H1 (cell line): ENCODE measurements around the gene SENP1. TPM values are rescaled to one million over a fixed set of nuclear protein-coding genes. Genes with fewer than 3 reads are reported as not detected.

Source experiments
- polyA plus RNA-seq, 7 experiments: library from polyadenylated mRNA; depleted of rRNA in 3 of 7; stranded (reverse) in 5 of 7; unstranded in 2 of 7; fragments of >200 nt in 5 of 7; fragments of 200-250 nt in 2 of 7; gene quantifications; 1 replicate in 5 of 7; 2 replicates in 1 of 7; 4 replicates in 1 of 7; pipeline versions ENCODE4 v1.2.1 to v1.2.3, GENCODE V29; 2011 to 2013; ENCODE audit warnings: missing spikeins in 2 of 7, mixed read lengths in 2 of 7
- total RNA-seq: library from RNA; stranded (reverse); fragmentation: NEBNext Ultra II Directional; extraction: Animal tissue kit (Norgen Biotek cat#: 25700); gene quantifications from 2 replicates; pipeline ENCODE4 v1.2.1, GENCODE V29; 2021
- TF ChIP-seq, protein P1 (sequence below): fragments of 300-600 bp; sonication (generic); IDR thresholded peaks from 2 replicates; pipeline ENCODE4 v1.7.1; 2012; ENCODE audit warnings: low read length, moderate library complexity, mild to moderate bottlenecking, inconsistent platforms; ENCODE audit not compliant: insufficient replicate concordance

Gene SENP1
- total and polyA plus RNA-seq, 2 of the 8 experiments (the other 6 are each of a cell fraction or from before 2014, with no cell fraction given), result 14.2 to 31.5 TPM

DNA sequence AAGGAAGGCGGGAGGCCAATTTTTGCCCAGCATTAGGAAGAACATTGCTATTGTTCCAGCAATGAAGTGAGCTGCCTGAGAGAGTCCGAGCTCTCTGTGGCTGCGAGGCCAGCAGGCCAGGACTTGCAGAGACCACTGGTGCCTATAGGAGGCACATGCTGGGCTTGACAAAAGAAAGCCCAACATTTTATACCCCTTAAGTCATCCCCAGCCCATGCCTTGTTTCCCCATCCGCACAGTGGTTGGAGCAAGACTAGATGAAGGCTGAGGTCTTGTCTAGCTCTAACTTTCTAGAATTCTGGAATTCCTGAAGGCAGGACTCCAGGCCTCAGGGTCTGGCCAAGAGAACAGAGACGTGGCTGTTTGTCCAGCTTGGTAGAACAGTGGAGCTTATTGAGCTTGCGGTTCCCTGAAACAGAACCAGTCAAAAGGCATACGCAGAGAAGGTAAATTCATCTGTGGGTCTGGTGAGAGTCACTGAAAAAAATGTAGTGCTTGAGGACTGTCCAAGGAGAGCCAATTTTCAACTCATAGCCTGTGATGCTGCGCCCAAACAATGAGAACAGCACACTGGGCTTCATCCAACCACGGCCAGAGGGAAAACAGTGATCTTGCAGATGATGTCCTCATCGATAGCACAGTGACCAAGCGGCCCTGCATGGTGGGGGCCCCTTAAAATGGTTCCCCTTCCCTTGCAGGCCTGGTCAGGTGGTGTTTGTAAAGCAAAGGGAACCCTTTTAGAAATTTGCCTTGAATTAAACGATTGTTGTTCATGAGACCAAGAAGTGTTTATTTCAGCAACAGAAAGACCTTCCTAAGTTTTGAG is 74.5 kb downstream of the SENP1 start (continued):
- TF ChIP-seq, protein P1, sequence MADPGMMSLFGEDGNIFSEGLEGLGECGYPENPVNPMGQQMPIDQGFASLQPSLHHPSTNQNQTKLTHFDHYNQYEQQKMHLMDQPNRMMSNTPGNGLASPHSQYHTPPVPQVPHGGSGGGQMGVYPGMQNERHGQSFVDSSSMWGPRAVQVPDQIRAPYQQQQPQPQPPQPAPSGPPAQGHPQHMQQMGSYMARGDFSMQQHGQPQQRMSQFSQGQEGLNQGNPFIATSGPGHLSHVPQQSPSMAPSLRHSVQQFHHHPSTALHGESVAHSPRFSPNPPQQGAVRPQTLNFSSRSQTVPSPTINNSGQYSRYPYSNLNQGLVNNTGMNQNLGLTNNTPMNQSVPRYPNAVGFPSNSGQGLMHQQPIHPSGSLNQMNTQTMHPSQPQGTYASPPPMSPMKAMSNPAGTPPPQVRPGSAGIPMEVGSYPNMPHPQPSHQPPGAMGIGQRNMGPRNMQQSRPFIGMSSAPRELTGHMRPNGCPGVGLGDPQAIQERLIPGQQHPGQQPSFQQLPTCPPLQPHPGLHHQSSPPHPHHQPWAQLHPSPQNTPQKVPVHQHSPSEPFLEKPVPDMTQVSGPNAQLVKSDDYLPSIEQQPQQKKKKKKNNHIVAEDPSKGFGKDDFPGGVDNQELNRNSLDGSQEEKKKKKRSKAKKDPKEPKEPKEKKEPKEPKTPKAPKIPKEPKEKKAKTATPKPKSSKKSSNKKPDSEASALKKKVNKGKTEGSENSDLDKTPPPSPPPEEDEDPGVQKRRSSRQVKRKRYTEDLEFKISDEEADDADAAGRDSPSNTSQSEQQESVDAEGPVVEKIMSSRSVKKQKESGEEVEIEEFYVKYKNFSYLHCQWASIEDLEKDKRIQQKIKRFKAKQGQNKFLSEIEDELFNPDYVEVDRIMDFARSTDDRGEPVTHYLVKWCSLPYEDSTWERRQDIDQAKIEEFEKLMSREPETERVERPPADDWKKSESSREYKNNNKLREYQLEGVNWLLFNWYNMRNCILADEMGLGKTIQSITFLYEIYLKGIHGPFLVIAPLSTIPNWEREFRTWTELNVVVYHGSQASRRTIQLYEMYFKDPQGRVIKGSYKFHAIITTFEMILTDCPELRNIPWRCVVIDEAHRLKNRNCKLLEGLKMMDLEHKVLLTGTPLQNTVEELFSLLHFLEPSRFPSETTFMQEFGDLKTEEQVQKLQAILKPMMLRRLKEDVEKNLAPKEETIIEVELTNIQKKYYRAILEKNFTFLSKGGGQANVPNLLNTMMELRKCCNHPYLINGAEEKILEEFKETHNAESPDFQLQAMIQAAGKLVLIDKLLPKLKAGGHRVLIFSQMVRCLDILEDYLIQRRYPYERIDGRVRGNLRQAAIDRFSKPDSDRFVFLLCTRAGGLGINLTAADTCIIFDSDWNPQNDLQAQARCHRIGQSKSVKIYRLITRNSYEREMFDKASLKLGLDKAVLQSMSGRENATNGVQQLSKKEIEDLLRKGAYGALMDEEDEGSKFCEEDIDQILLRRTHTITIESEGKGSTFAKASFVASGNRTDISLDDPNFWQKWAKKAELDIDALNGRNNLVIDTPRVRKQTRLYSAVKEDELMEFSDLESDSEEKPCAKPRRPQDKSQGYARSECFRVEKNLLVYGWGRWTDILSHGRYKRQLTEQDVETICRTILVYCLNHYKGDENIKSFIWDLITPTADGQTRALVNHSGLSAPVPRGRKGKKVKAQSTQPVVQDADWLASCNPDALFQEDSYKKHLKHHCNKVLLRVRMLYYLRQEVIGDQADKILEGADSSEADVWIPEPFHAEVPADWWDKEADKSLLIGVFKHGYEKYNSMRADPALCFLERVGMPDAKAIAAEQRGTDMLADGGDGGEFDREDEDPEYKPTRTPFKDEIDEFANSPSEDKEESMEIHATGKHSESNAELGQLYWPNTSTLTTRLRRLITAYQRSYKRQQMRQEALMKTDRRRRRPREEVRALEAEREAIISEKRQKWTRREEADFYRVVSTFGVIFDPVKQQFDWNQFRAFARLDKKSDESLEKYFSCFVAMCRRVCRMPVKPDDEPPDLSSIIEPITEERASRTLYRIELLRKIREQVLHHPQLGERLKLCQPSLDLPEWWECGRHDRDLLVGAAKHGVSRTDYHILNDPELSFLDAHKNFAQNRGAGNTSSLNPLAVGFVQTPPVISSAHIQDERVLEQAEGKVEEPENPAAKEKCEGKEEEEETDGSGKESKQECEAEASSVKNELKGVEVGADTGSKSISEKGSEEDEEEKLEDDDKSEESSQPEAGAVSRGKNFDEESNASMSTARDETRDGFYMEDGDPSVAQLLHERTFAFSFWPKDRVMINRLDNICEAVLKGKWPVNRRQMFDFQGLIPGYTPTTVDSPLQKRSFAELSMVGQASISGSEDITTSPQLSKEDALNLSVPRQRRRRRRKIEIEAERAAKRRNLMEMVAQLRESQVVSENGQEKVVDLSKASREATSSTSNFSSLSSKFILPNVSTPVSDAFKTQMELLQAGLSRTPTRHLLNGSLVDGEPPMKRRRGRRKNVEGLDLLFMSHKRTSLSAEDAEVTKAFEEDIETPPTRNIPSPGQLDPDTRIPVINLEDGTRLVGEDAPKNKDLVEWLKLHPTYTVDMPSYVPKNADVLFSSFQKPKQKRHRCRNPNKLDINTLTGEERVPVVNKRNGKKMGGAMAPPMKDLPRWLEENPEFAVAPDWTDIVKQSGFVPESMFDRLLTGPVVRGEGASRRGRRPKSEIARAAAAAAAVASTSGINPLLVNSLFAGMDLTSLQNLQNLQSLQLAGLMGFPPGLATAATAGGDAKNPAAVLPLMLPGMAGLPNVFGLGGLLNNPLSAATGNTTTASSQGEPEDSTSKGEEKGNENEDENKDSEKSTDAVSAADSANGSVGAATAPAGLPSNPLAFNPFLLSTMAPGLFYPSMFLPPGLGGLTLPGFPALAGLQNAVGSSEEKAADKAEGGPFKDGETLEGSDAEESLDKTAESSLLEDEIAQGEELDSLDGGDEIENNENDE, result no peak
- TF ChIP-seq, all 59 proteins: peak for 2
